ENCODE measurements around the gene CLIP2. TPM values are rescaled to one million over a fixed set of nuclear protein-coding genes. Genes with fewer than 3 reads are reported as not detected.
A peak's percentile ranks its signal among the peaks of the same experiment; 100 is the strongest.

CLIP2 gene
- total RNA-seq, 4 donors from 2014 or later: 25.5 to 44.3 (median 37.1) TPM

DNA sequence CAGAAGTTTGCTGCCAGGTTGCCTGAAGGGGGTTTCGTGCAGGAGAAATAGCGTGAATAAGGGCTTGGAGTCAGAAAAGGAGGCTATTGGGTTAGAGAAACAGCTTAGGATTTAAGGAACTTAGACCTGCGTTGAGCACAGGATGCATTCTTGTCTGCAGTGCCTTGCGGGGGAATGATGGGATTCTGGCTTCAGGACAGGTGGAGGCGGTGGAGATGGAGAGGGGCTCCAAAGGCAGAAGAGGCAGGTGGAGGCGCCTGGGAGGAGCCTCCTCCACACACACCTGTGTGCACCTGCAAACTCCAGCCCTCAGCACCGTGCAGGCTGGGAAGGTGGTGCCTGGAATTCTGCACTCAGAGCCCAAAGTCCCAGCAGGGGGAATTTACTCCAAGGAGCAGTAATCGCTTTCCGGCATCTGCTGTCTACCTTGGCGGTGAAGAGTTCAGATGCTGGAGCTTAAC, 1.8 kb downstream of the CLIP2 start:
- no peaks in the 10 kb centered on the region for H3K27me3 ChIP-seq
- no peak for DNase-seq (ENCODE audit: extremely low spot score)
- TF ChIP-seq, protein P1, sequence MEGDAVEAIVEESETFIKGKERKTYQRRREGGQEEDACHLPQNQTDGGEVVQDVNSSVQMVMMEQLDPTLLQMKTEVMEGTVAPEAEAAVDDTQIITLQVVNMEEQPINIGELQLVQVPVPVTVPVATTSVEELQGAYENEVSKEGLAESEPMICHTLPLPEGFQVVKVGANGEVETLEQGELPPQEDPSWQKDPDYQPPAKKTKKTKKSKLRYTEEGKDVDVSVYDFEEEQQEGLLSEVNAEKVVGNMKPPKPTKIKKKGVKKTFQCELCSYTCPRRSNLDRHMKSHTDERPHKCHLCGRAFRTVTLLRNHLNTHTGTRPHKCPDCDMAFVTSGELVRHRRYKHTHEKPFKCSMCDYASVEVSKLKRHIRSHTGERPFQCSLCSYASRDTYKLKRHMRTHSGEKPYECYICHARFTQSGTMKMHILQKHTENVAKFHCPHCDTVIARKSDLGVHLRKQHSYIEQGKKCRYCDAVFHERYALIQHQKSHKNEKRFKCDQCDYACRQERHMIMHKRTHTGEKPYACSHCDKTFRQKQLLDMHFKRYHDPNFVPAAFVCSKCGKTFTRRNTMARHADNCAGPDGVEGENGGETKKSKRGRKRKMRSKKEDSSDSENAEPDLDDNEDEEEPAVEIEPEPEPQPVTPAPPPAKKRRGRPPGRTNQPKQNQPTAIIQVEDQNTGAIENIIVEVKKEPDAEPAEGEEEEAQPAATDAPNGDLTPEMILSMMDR (IDR thresholded peaks at IDR 0.05): no peak
- TF ChIP-seq POLR2AphosphoS5 (IDR thresholded peaks at IDR 0.05) (no peak), EP300 (IDR thresholded peaks at IDR 0.05) (no peak), POLR2A (IDR thresholded peaks at IDR 0.05; ENCODE audit: low read depth) (no peak)
- peaks cover 31 to 62% (median 54%) of the 10 kb centered on the region in 4 donors for H3K4me1 ChIP-seq
- H3K9me3 ChIP-seq: no peaks in the 10 kb centered on the region
- 64% methylated on average over 10 of the region's 10 CpGs for WGBS
- H3K4me3 ChIP-seq: peak overlapping the region; percentile 88 to 95 (median 93)
- H3K27ac ChIP-seq (replicated peaks in 1 of 4): peak overlapping the region in 2 of 4 donors; percentile 84 to 85
- intact Hi-C loops (cut with DNase I): loop anchor here (5.0 kb wide), 1 partner anchor 39 kb away; the partner anchor contains the start of gene RFC2
- H3K36me3 ChIP-seq: no peaks in the 10 kb centered on the region

DNA sequence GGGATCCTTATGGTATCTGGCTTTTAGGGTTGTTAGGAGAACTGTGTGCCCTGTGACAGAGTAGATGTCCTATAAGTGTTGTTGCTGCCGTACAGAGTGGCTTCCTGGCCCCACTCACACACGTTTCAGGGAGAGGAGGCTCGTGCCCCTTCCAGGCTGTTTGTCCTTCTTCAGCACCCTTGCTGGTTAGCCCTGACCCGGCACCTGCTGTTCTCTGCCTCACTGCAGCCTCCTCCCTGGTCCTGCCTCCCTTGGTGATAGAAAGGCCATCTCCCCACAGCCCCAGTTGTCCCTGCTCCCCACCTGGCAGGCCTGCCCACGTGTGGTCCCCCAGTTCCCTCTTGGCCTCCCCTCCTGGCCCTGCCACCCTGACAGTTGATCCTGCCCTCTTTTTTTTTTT, 2.3 kb downstream of the CLIP2 start:
- 75% methylated on average over 5 of the region's 5 CpGs for WGBS

DNA sequence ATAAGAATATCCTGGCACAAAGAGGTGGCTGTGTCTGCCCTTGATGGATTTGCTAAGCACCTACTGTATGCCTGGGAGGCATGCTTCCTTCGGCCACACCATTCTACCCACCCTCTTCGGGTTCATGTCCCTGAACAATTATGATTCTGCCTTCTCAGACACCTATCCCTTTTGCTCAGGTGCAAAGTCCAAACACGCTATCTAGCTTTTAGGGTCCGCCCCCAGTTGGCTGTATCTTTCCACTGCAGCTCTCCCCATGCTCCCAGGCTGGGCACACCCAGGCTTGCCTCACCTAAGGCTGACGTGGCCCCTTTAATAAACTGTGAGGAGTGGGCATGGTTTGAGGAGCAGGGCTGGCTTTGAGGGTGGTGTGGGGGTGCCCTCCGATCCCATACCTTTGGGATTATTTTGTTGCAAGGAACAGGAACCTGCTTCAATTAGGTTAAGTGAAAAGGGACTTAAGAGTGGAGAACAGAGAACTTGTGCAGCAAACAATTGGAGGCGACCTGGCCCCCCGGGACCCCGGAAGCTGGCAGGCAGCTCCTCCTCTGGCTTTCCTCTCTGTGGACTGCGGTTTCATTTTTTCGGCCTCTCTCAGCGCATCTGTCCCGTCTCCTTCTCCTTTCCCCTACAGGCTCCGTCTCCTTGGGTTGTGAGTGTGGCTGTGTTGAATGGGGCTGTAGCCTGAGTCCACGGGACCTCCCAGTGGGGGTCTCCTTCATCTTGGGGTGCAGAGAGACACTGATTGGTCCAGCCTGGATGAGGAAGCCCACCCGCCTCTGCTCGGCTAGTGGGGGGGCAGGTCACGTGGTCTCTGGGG, 3.8 kb downstream of the CLIP2 start:
- DNase-seq (ENCODE audit: extremely low spot score): no peak
- H3K4me3 ChIP-seq: no peak overlapping the region
- TF ChIP-seq EP300 (IDR thresholded peaks at IDR 0.05): no peak
- TF ChIP-seq, protein P1 (IDR thresholded peaks at IDR 0.05): no peak
- TF ChIP-seq POLR2A (IDR thresholded peaks at IDR 0.05; ENCODE audit: low read depth): no peak
- TF ChIP-seq POLR2AphosphoS5 (IDR thresholded peaks at IDR 0.05): no peak
- 89% methylated on average over 18 of the region's 18 CpGs for WGBS
- no peak overlapping the region for H3K27ac ChIP-seq (replicated peaks in 1 of 4)
- H3K27me3 ChIP-seq: no peaks in the 10 kb centered on the region
- no peaks in the 10 kb centered on the region for H3K36me3 ChIP-seq
- no peaks in the 10 kb centered on the region for H3K9me3 ChIP-seq
- intact Hi-C loops (cut with DNase I): loop anchor here (5.0 kb wide), 1 partner anchor 41 kb away; the partner anchor contains the start of gene RFC2
- H3K4me1 ChIP-seq: peaks cover 30 to 59% (median 53%) of the 10 kb centered on the region in 4 donors

More for the DNA sequence above, 2.3 kb downstream of the CLIP2 start:
- H3K27me3 ChIP-seq: no peaks in the 10 kb centered on the region
- H3K27ac ChIP-seq (replicated peaks in 1 of 4): peak overlapping the region in 1 of 4 donors; percentile 84
- no peaks in the 10 kb centered on the region for H3K9me3 ChIP-seq
- H3K4me3 ChIP-seq: no peak overlapping the region
- H3K36me3 ChIP-seq: no peaks in the 10 kb centered on the region
- DNase-seq (ENCODE audit: extremely low spot score): no peak
- intact Hi-C loops (cut with DNase I): loop anchor here (5.0 kb wide), 1 partner anchor 39 kb away; the partner anchor contains the start of gene RFC2
- TF ChIP-seq POLR2AphosphoS5 (IDR thresholded peaks at IDR 0.05) (no peak), POLR2A (IDR thresholded peaks at IDR 0.05; ENCODE audit: low read depth) (no peak), EP300 (IDR thresholded peaks at IDR 0.05) (no peak)
- TF ChIP-seq, protein P1 (IDR thresholded peaks at IDR 0.05): no peak
- peaks cover 31 to 62% (median 54%) of the 10 kb centered on the region in 4 donors for H3K4me1 ChIP-seq

DNA sequence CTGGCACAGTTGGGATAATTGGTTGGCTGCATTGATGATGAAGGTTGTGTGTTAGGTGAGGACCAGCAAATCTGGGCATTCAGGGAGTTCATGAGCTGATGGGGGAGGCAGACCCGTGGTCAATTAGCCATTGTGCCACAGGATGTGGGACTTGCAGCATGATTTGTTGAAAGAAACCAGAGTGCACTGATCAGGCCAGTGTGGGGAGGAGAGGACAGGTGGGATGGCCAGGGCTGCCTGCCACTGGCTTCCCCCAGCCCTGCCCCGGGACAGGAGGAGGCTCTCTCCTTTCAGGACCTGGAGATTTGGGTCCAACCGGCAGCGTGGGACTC, 4.3 kb downstream of the CLIP2 start:
- Histone ChIP-seq H3K27me3 (no peaks in the 10 kb centered on the region), H3K9me3 (no peaks in the 10 kb centered on the region), H3K27ac (replicated peaks in 1 of 4) (peak overlapping the region in 2 of 4 donors; percentile 29 to 51), H3K36me3 (no peaks in the 10 kb centered on the region), H3K4me3 (no peak overlapping the region), H3K4me1 (peaks cover 25 to 55% (median 47%) of the 10 kb centered on the region in 4 donors)
- intact Hi-C loops (cut with DNase I): loop anchor here (5.0 kb wide), 1 partner anchor 41 kb away; the partner anchor contains the start of gene RFC2
- no peak for DNase-seq (ENCODE audit: extremely low spot score)
- TF ChIP-seq POLR2AphosphoS5 (IDR thresholded peaks at IDR 0.05) (no peak), EP300 (IDR thresholded peaks at IDR 0.05) (no peak), POLR2A (IDR thresholded peaks at IDR 0.05; ENCODE audit: low read depth) (no peak)
- TF ChIP-seq, protein P1 (IDR thresholded peaks at IDR 0.05): no peak
- WGBS: 84% methylated on average over 4 of the region's 4 CpGs

Measured in esophagus muscularis mucosa (tissue), 4 donors.